OCI-M2 (cell line): ENCODE data around the gene GON7.
A peak's percentile ranks its signal among the peaks of the same experiment; 100 is the strongest.
"Not testable (repeated sequence)": the region's sequence is repeated elsewhere in the genome, so short reads cannot be mapped to it uniquely, and the experiment has no call there.

ENCODE experiments used
- DNase-seq: peaks from one replicate; lab custom pipeline; 2025; ENCODE audit not compliant: unreplicated experiment; lab: John Stamatoyannopoulos, UW

The GON7 gene

GRCh38 chr14:93206793-93207467 lies at the start of gene GON7, which contains the start of gene UBR7:
Gene GON7, minus strand, starts transcription at chr14:93207065. Its CDS starts 28 bp downstream, at chr14:93207037.
Gene UBR7, plus strand, starts transcription at chr14:93207256. Its CDS starts 36 bp downstream, at chr14:93207292.
- DNase-seq = peak; percentile 88

GRCh38 chr14:93249128-93249831 lies 42.4 kb upstream of the GON7 start:
- DNase-seq = no peak

GRCh38 chr14:93246534-93246933 lies 39.7 kb upstream of the GON7 start:
- DNase-seq = no peak

- DNase-seq = no peak
These were observed 39.0 kb upstream of the GON7 start for GRCh38 chr14:93245764-93246420.

- DNase-seq = no peak
These were observed 33.8 kb upstream of the GON7 start for GRCh38 chr14:93240678-93241000.

GRCh38 chr14:93239869-93240677 lies 33.2 kb upstream of the GON7 start:
- DNase-seq = no peak

- DNase-seq = no peak
These were observed 27.9 kb upstream of the GON7 start for GRCh38 chr14:93234798-93235197.

- DNase-seq = not testable (repeated sequence)
These were observed 26.2 kb upstream of the GON7 start for GRCh38 chr14:93233078-93233477.

- DNase-seq = no peak
These were observed 25.3 kb upstream of the GON7 start for GRCh38 chr14:93232159-93232558.

- no peak for DNase-seq
These were observed 24.5 kb upstream of the GON7 start for GRCh38 chr14:93231129-93231979.

GRCh38 chr14:93230539-93230938 lies 23.7 kb upstream of the GON7 start:
- no peak for DNase-seq

- DNase-seq = no peak
These were observed 21.7 kb upstream of the GON7 start for GRCh38 chr14:93228550-93228949.

- no peak for DNase-seq
These were observed 16.7 kb upstream of the GON7 start for GRCh38 chr14:93223565-93223964.

GRCh38 chr14:93220509-93220908 lies 13.6 kb upstream of the GON7 start:
- DNase-seq = no peak

GRCh38 chr14:93219103-93219726 lies 12.3 kb upstream of the GON7 start:
- no peak for DNase-seq

GRCh38 chr14:93214598-93214997 lies 7.7 kb upstream of the GON7 start:
- DNase-seq = no peak

- no peak for DNase-seq
These were observed 5.6 kb upstream of the GON7 start for GRCh38 chr14:93212432-93212831.

GRCh38 chr14:93207468-93208308 lies 823 bp upstream of the GON7 start:
- DNase-seq = no peak

GRCh38 chr14:93201155-93201704 lies 5.6 kb downstream of the GON7 start:
- no peak for DNase-seq
